GM13976 (cell line): ENCODE measurements around the gene RNASE11.
"Not testable (repeated sequence)": the region's sequence is repeated elsewhere in the genome, so short reads cannot be mapped to it uniquely, and the experiment has no call there.

Source experiments
- DNase-seq: peaks from one replicate; pipeline ENCODE4 v3.0.0; 2012; ENCODE audit warnings: low spot score
- in situ Hi-C: fragments of 300-500 bp; cut with MboI; formaldehyde crosslinking; loops from one replicate; pipeline ENCODE4 v1.12.0; 2022; ENCODE audit warnings: low sequenced_read_pairs, mixed read lengths, inconsistent platforms; ENCODE audit not compliant: unreplicated experiment
- TF ChIP-seq, protein P1 (sequence below): IDR thresholded peaks from 2 replicates; pipeline ENCODE4 v1.5.1; 2012; ENCODE audit warnings: borderline replicate concordance, mild to moderate bottlenecking; ENCODE audit not compliant: insufficient read depth; ENCODE audit errors: extremely low read depth, missing control alignments, control extremely low read depth

Gene RNASE11

DNA sequence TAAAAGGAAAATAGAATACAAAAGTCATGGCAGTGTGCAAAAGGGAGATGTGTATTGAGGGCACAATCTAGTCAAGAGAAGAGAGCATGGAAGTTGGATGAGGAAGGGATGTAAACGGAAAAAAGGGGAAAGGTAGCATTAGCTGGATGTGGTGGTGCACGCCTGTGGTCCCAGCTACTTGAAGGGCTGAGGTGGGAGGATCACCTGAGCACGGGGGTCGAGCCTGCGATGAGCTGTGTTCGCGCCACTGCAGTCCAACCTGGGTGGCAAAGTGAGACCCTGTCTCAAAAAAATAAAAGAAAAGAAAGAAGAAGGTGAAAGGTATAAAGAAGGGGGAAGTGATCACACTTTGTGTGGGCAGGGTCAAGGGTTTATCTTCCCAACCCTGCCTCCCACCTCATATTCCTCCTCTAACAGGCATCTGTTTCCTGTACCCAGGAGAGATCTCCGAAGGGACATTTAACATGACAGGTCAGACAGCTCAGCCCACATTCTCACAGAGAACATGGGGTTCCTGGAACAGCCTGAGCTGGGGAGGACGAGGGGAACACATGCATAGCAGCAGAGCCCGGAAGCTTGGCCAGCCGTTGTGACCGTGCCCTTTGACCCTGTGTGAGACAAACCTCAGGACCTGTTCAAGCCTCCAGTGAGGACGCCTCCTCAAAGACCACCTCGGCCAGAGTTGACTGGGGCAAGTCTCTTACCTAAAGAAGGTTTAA lies 8.9 kb downstream of the RNASE11 start:
- no peak for DNase-seq
- TF ChIP-seq, protein P1, sequence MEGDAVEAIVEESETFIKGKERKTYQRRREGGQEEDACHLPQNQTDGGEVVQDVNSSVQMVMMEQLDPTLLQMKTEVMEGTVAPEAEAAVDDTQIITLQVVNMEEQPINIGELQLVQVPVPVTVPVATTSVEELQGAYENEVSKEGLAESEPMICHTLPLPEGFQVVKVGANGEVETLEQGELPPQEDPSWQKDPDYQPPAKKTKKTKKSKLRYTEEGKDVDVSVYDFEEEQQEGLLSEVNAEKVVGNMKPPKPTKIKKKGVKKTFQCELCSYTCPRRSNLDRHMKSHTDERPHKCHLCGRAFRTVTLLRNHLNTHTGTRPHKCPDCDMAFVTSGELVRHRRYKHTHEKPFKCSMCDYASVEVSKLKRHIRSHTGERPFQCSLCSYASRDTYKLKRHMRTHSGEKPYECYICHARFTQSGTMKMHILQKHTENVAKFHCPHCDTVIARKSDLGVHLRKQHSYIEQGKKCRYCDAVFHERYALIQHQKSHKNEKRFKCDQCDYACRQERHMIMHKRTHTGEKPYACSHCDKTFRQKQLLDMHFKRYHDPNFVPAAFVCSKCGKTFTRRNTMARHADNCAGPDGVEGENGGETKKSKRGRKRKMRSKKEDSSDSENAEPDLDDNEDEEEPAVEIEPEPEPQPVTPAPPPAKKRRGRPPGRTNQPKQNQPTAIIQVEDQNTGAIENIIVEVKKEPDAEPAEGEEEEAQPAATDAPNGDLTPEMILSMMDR: no peak
- in situ Hi-C loops: no loop called here

DNA sequence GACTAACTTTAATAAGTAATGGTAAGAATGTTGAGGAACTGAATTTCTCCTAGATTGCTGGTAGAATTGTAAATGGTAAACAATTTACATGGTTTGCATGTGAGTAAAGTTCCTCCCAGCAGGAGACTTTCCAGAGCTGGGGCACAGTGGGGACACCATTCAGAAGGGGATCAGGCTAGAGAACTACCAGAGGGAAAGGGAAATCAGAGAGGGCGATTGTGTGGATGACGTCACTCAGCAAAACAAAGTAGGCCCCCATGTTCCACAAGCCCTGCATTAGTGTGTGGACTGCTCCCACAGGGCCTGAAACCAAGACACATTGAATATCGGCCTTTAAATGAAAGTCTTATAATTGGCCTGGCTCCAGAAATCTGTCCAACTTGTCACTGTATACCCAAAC lies 9.5 kb downstream of the RNASE11 start:
- TF ChIP-seq, protein P1: no peak
- in situ Hi-C loops: no loop called here
- no peak for DNase-seq

DNA sequence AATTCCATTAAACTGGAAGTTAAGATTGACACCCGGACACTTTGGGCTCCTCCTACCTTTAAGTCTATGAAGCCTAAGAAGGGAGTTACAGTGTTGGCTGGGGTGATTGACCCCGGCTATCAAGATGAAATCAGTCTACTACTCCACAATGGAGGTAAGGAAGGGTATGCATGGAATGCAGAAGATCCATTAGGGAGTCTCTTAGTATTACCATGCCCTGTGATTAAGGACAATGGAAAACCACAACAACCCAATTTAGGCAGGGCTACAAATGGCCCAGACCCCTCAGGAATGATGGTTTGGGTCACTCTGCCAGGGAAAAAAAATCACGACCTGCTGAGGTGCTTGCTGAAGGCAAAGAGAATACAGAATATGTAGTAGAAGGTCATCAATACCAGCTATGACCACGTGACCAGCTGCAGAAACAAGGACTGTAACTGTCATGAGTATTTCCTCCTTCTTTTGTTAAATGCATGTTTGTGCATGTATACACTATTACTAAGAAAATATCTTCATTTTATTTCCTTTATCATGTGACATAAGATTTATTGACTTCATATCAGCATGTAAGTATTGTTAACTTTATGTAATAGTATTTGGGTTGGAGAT lies 15.3 kb downstream of the RNASE11 start:
- DNase-seq, in situ Hi-C loops: not testable (repeated sequence)

DNA sequence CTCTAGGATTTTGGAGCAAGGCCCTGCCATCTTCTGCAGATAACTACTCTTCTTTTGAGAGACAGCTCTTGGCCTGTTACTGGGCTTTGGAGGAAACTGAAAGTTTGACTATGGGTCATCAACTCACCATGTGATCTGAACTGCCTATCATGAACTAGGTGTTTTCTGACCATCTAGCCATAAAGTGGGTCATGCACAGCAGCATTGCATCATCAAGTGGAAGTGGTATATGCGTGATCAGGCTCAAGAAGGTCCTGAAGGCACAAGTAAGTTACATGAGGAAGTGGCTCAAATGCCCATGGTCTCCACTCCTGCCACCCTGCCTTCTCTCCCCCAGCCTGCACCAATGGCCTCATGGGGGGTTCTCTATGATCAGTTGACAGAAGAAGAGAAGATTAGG lies 17.1 kb downstream of the RNASE11 start:
- in situ Hi-C loops: not testable (repeated sequence)

DNA sequence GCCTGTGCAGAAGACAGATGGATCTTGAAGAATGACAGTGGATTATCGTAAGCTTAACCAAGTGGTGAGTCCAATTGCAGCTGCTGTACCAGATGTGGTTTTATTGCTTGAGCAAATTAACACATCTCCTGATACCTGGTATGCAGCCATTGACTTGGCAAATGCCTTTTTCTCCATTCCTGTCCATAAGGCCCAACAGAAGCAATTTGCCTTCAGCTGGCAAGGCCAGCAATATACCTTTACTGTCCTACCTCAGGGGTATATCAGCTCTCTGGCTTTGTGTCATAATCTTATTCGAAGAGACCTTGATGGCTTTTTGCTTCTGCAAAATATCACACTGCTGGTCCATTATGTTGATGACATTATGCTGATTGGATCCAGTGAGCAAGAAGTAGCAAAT lies 17.9 kb downstream of the RNASE11 start:
- in situ Hi-C loops, DNase-seq: not testable (repeated sequence)

More for the DNA sequence above, 17.1 kb downstream of the RNASE11 start:
- DNase-seq: not testable (repeated sequence)

DNA sequence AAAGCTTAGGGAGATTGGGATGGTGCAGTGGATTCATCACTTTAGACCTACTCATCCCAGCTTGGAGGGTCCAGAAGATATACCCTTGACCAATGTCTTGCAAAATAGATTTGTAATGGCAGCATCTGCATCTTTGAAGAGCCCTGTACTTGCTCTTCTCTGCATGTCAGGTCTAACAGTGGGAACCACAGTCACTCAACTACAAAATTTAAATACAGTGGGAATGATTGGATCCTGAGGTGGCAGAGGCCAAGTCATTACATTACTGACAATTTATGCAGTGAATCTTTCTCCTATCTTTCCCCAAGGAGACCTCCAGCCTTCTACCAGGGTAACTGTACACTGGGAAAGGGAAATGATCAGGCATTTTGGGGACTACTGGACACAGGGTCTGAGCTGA lies 18.7 kb downstream of the RNASE11 start:
- TF ChIP-seq, protein P1: no peak
- no peak for DNase-seq
- in situ Hi-C loops: no loop called here

DNA sequence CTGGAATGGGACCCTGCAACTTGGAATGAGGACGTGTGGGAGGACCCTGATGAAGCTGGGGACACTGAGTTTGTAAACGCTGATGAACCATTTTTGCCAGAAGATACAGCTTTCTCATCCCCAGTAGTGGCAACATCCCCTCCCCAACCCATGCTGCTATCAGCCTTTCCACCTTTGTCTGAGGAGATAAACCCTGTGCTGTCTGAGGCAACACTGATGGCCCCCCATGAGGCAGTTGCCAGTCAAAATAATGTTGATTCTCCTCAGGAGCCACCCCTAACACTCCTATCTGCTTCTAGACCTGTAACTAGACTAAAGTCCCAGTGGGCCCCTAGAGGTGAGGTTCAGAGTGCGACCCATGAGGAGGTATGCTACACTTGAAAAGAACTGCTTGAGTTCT lies 19.4 kb downstream of the RNASE11 start:
- no peak for DNase-seq
- in situ Hi-C loops: no loop called here
- TF ChIP-seq, protein P1: no peak

DNA sequence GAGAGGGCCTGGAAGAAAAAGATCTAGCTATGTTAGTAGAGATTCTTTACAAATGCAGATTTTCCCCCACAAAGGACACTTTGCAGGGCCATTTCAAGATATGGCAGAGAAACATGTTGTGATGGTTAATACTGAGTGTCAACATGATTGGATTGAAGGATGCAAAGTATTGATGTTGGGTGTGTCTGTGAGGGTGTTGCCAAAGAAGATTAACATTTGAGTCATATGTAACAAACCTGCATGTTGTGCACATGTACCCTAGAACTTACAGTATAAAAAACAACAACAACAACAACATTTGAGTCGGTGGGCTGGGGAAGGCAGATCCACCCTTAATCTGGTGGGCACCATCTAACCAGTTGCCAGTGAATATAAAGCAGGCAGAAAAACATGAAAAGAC lies 20.6 kb downstream of the RNASE11 start:
- DNase-seq, in situ Hi-C loops: not testable (repeated sequence)

DNA sequence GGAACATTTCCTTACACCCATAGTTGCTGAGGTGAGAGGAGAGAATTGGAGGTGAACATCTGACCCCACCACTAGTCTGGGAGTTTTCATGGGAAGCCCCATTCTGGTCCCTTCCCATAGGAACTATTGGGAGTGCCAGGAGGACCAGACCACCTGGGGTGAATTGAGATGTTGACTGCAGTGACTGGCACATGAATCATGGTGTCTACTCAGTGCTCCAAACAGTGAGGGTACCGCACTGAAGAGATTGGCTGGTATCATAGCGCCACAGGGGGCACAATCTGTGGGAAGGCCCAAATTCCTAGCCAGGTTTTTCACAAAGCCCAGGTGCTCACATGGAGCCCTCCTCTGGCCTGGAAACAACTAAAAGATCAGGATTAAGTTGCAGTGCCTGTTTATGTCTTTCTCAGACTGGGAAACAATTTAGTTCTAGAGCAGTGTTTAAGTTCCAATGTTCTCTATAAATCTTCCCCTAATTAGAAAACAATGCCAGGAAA lies 23.3 kb downstream of the RNASE11 start:
- TF ChIP-seq, protein P1: no peak
- in situ Hi-C loops: no loop called here
- no peak for DNase-seq
